Measurements from ENCODE around the gene RERE. TPM values are rescaled to one million over a fixed set of nuclear protein-coding genes. Genes with fewer than 3 reads are reported as not detected.

Gene RERE
- total and polyA plus RNA-seq, 2 donors (not counting 3 experiments of a cell fraction or from before 2014, with no cell fraction given) = 14.1 to 113 TPM

DNA sequence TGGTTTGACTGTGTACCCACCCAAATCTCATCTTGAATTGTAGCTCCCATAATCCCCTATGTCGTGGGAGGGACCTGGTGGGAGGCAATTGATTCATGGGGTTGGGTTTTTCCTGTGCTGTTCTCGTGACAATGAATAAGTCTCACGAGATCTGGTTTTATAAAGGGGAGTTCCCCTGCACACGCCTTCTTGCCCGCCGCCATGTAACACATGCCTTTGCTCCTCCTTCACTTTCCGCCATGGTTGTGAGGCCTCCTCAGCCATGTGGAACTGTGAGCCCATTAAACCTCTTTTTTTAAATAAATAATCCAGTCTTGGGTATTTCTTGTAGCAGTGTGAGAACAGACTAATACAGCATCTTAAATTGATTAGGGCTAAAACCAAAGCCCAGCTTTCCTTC is 22.6 kb upstream of the RERE start:
- Histone ChIP-seq H3K4me1 (ENCODE audit: control insufficient read depth, extremely low read depth, insufficient read depth, low read length) (no peaks in the 10 kb centered on the region), H3K4me3 (replicated peaks in 1 of 3; ENCODE audit: insufficient read depth in 1 of 3, low read depth in 1 of 3, low read length in 3 of 3) (no peak overlapping the region), H3K36me3 (ENCODE audit: control insufficient read depth in 2 of 2, extremely low read depth in 1 of 2, insufficient read depth in 2 of 2, low read length in 2 of 2) (no peaks in the 10 kb centered on the region), H3K9me3 (replicated peaks; ENCODE audit: control insufficient read depth, insufficient read depth, low read length) (no peaks in the 10 kb centered on the region), H2AFZ (ENCODE audit: low read depth, low read length) (no peak overlapping the region), H3K4me2 (ENCODE audit: insufficient read depth, low read length) (no peak overlapping the region), H4K20me1 (replicated peaks; ENCODE audit: control insufficient read depth, extremely low read depth, insufficient read depth, low read length) (no peaks in the 10 kb centered on the region), H3K27ac (ENCODE audit: insufficient read depth, low read depth, low read length) (no peak overlapping the region), H3K9ac (replicated peaks; ENCODE audit: extremely low read depth, insufficient read depth, low read length) (no peak overlapping the region), H3K9me1 (replicated peaks; ENCODE audit: control insufficient read depth, extremely low read depth, insufficient read depth, low read length) (no peaks in the 10 kb centered on the region), H3K27me3 (ENCODE audit: control insufficient read depth in 2 of 2, insufficient read depth in 2 of 2, low read length in 2 of 2) (no peaks in the 10 kb centered on the region), H3K79me2 (ENCODE audit: control insufficient read depth, insufficient read depth, low read length) (no peaks in the 10 kb centered on the region)
- POLR2A ChIA-PET = no interaction called here
- TF ChIP-seq POLR2A (IDR thresholded peaks at IDR 0.05; ENCODE audit: low read depth, low read length) (no peak), EZH2 (IDR thresholded peaks at IDR 0.05; ENCODE audit: borderline replicate concordance, low read depth, low read length, severe bottlenecking) (no peak), MYC (IDR thresholded peaks at IDR 0.05; ENCODE audit: low read depth, low read length) (no peak), FOS (IDR thresholded peaks at IDR 0.05; ENCODE audit: borderline replicate concordance, insufficient read depth, low read length) (no peak), POLR2AphosphoS5 (IDR thresholded peaks at IDR 0.05; ENCODE audit: insufficient read depth, low read depth, low read length) (no peak), GATA2 (IDR thresholded peaks at IDR 0.05; ENCODE audit: insufficient read depth, insufficient read length, low read depth, low read length) (no peak), JUN (IDR thresholded peaks at IDR 0.05; ENCODE audit: borderline replicate concordance, insufficient read depth, insufficient read length, low read depth) (no peak)
- TF ChIP-seq, protein P1, sequence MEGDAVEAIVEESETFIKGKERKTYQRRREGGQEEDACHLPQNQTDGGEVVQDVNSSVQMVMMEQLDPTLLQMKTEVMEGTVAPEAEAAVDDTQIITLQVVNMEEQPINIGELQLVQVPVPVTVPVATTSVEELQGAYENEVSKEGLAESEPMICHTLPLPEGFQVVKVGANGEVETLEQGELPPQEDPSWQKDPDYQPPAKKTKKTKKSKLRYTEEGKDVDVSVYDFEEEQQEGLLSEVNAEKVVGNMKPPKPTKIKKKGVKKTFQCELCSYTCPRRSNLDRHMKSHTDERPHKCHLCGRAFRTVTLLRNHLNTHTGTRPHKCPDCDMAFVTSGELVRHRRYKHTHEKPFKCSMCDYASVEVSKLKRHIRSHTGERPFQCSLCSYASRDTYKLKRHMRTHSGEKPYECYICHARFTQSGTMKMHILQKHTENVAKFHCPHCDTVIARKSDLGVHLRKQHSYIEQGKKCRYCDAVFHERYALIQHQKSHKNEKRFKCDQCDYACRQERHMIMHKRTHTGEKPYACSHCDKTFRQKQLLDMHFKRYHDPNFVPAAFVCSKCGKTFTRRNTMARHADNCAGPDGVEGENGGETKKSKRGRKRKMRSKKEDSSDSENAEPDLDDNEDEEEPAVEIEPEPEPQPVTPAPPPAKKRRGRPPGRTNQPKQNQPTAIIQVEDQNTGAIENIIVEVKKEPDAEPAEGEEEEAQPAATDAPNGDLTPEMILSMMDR (IDR thresholded peaks at IDR 0.05; ENCODE audit: extremely low read depth in 1 of 2, insufficient read depth in 1 of 2, low read depth in 1 of 2, low read length in 2 of 2) = no peak
- TF ChIP-seq, protein P2, sequence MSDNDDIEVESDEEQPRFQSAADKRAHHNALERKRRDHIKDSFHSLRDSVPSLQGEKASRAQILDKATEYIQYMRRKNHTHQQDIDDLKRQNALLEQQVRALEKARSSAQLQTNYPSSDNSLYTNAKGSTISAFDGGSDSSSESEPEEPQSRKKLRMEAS (IDR thresholded peaks at IDR 0.05; ENCODE audit: insufficient read depth, insufficient read length) = no peak
- no TSS peak for BruUV-seq (replicated peaks)
- dilution Hi-C loops (cut with MboI; ENCODE audit: extremely low pct_ligation_motif_present, low sequenced_read_pairs) (no loop called here), intact Hi-C loops (cut with micrococcal nuclease) (no loop called here)
- DNase-seq (ENCODE audit: low read depth, low spot score) (no peak), FAIRE-seq (no peak)
- CTCF ChIA-PET = interaction anchor here (0.5 to 1.8 kb wide), 4 partner anchors 9 to 742 kb away, joined by 3 to 13 read pairs (median 4); no protein-coding TSS in a partner anchor
